Subcutaneous adipose tissue (tissue), 4 donors: ENCODE results near the gene BCAS2. TPM values are rescaled to one million over a fixed set of nuclear protein-coding genes. Genes with fewer than 3 reads are reported as not detected.

ENCODE experiments used
- CTCF ChIP-seq: fragments of 450-650 bp; IDR thresholded peaks from one replicate; pipeline ENCODE4 v1.5.1; 2016; ENCODE audit warnings: low read depth, mild to moderate bottlenecking, control low read depth, antibody characterized with exemption, moderate library complexity
- total RNA-seq, 4 donors: library from RNA; depleted of rRNA; stranded (reverse); fragments of >200 nt; gene quantifications; one replicate each; pipeline ENCODE4 v1.1.0, GENCODE V29; 2016

BCAS2 gene
- total RNA-seq, 4 donors from 2014 or later, result 20.7 to 50.4 (median 30.3) TPM

GRCh38 chr1:114545796-114546195, 35.6 kb downstream of the BCAS2 start:
- no peak for TF ChIP-seq CTCF

- TF ChIP-seq CTCF, result no peak
These were observed 36.1 kb downstream of the BCAS2 start for GRCh38 chr1:114545315-114545714.

- TF ChIP-seq CTCF, result no peak
These were observed 40.6 kb downstream of the BCAS2 start for GRCh38 chr1:114540821-114541220.

GRCh38 chr1:114540272-114540671, 41.1 kb downstream of the BCAS2 start:
- no peak for TF ChIP-seq CTCF

GRCh38 chr1:114536043-114536442, 45.4 kb downstream of the BCAS2 start:
- TF ChIP-seq CTCF, result no peak

GRCh38 chr1:114535401-114535800, 46.0 kb downstream of the BCAS2 start:
- no peak for TF ChIP-seq CTCF

GRCh38 chr1:114531094-114531493, 50.3 kb downstream of the BCAS2 start:
- no peak for TF ChIP-seq CTCF

- TF ChIP-seq CTCF, result no peak
These were observed 51.2 kb downstream of the BCAS2 start for GRCh38 chr1:114530224-114530623.
